HepG2 (cell line): Measurements from ENCODE around the gene SOST. TPM values are rescaled to one million over a fixed set of nuclear protein-coding genes. Genes with fewer than 3 reads are reported as not detected.

Experiments used
- CCDC6 ChIP-seq: sonication (generic); formaldehyde crosslinking; IDR thresholded peaks from 2 replicates; pipeline ENCODE4 v1.8.1; 2022; ENCODE audit warnings: mild to moderate bottlenecking, missing genetic modification reagents, moderate library complexity
- GATAD2A ChIP-seq: IDR thresholded peaks from 2 replicates; pipeline ENCODE4 v1.6.1; 2016
- HNF1A ChIP-seq, 2 experiments: sonication (generic) in 1 of 2; formaldehyde crosslinking in 1 of 2; IDR thresholded peaks; 2 replicates each; pipeline versions ENCODE4 v1.4.0 to v1.6.1; 2016 to 2020; ENCODE audit warnings: borderline replicate concordance in 1 of 2, low read depth in 1 of 2, mild to moderate bottlenecking in 1 of 2, missing genetic modification reagents in 1 of 2
- HOXA3 ChIP-seq: sonication (generic); formaldehyde crosslinking; IDR thresholded peaks from 2 replicates; pipeline ENCODE4 v1.5.0; 2020; ENCODE audit warnings: missing genetic modification reagents
- KAT2B ChIP-seq: fragments of 150-350 bp; IDR thresholded peaks from 2 replicates; pipeline ENCODE4 v1.6.1; 2014; ENCODE audit warnings: low read depth, low read length, borderline replicate concordance
- MED1 ChIP-seq: sonication (generic); formaldehyde crosslinking; IDR thresholded peaks from 2 replicates; pipeline ENCODE4 v1.4.0; 2020; ENCODE audit warnings: missing genetic modification reagents
- PCBP2 ChIP-seq: fragments of 200-400 bp; formaldehyde crosslinking; optimal IDR thresholded peaks from 2 replicates; pipeline ENCODE3; 2018; ENCODE audit warnings: low read length, low read depth; ENCODE audit not compliant: poor library complexity, severe bottlenecking
- POLR2A ChIP-seq, 2 experiments: IDR thresholded peaks; 2 replicates each; pipeline ENCODE4 v1.6.1; 2011; ENCODE audit warnings: low read depth in 2 of 2, low read length in 2 of 2, mild to moderate bottlenecking in 1 of 2, moderate library complexity in 1 of 2; ENCODE audit not compliant: insufficient read depth in 1 of 2
- RAD21 ChIP-seq: fragments of 450-650 bp; formaldehyde crosslinking; IDR thresholded peaks from 2 replicates; pipeline ENCODE4 v1.5.0; 2020; ENCODE audit warnings: mild to moderate bottlenecking
- SALL1 ChIP-seq: sonication (generic); formaldehyde crosslinking; IDR thresholded peaks from 2 replicates; pipeline ENCODE4 v1.8.0; 2022; ENCODE audit warnings: mild to moderate bottlenecking, missing genetic modification reagents
- SIN3A ChIP-seq: IDR thresholded peaks from 2 replicates; pipeline ENCODE4 v1.6.1; 2011; ENCODE audit warnings: low read depth, mild to moderate bottlenecking, control low read depth, low read length, borderline replicate concordance
- ZNF160 ChIP-seq: sonication (generic); formaldehyde crosslinking; IDR thresholded peaks from 2 replicates; pipeline ENCODE4 v1.8.0; 2022; ENCODE audit warnings: mild to moderate bottlenecking, inconsistent platforms, missing genetic modification reagents
- ZNF232 ChIP-seq: sonication (generic); formaldehyde crosslinking; IDR thresholded peaks from 2 replicates; pipeline ENCODE4 v1.4.0; 2020; ENCODE audit warnings: missing genetic modification reagents, borderline replicate concordance
- ZNF343 ChIP-seq: sonication (generic); formaldehyde crosslinking; IDR thresholded peaks from 2 replicates; pipeline ENCODE4 v1.4.0; 2020; ENCODE audit warnings: mild to moderate bottlenecking, missing genetic modification reagents
- ZNF543 ChIP-seq: sonication (generic); formaldehyde crosslinking; IDR thresholded peaks from 2 replicates; pipeline ENCODE4 v1.4.0; 2020; ENCODE audit warnings: mild to moderate bottlenecking, missing genetic modification reagents
- ZNF556 ChIP-seq: sonication (generic); formaldehyde crosslinking; IDR thresholded peaks from 2 replicates; pipeline ENCODE4 v1.4.0; 2020; ENCODE audit warnings: mild to moderate bottlenecking, missing genetic modification reagents, borderline replicate concordance
- ZNF598 ChIP-seq: sonication (generic); formaldehyde crosslinking; IDR thresholded peaks from 2 replicates; pipeline ENCODE4 v1.5.1; 2020; ENCODE audit warnings: mild to moderate bottlenecking, missing genetic modification reagents, borderline replicate concordance
- ZNF607 ChIP-seq: sonication (generic); formaldehyde crosslinking; IDR thresholded peaks from 2 replicates; pipeline ENCODE4 v1.5.1; 2020; ENCODE audit warnings: missing genetic modification reagents, mild to moderate bottlenecking, borderline replicate concordance
- ZNF782 ChIP-seq: sonication (generic); formaldehyde crosslinking; IDR thresholded peaks from 2 replicates; pipeline ENCODE4 v1.4.0; 2020; ENCODE audit warnings: missing genetic modification reagents, mild to moderate bottlenecking, borderline replicate concordance
- ZSCAN29 ChIP-seq: sonication (generic); formaldehyde crosslinking; conservative IDR thresholded peaks from 2 replicates; pipeline ENCODE4 v1.4.0; 2020; ENCODE audit warnings: mild to moderate bottlenecking, missing genetic modification reagents
- polyA plus RNA-seq, 8 experiments: library from polyadenylated mRNA; depleted of rRNA in 3 of 8; stranded (reverse) in 7 of 8; unstranded in 1 of 8; fragments of >200 nt; fragmentation: Illumina TruSeq in 4 of 8; extraction: Trizol in 4 of 8; gene quantifications; 2 replicates each; pipeline versions ENCODE4 v1.2.1 to v1.2.3, GENCODE V29; 2011 to 2016; ENCODE audit warnings: low read depth in 4 of 8, missing spikeins in 1 of 8, mixed read lengths in 1 of 8; ENCODE audit not compliant: insufficient read depth in 1 of 8
- total RNA-seq, 5 experiments: library from RNA; depleted of rRNA; stranded (reverse); fragments of >200 nt; fragmentation: Illumina TruSeq; extraction: Trizol; gene quantifications; 2 replicates each; pipeline ENCODE4 v1.2.3, GENCODE V29; 2016; ENCODE audit warnings: low read depth in 1 of 5
- TF ChIP-seq, protein P1 (sequence below): sonication (generic); formaldehyde crosslinking; IDR thresholded peaks from 2 replicates; pipeline ENCODE4 v1.5.0; 2020; ENCODE audit warnings: mild to moderate bottlenecking, missing genetic modification reagents, moderate library complexity
- TF ChIP-seq, protein P2 (sequence below): sonication (generic); IDR thresholded peaks from 2 replicates; pipeline ENCODE4 v1.6.1; 2016; ENCODE audit warnings: low read depth, borderline replicate concordance

The SOST gene
- total and polyA plus RNA-seq, 2 of the 13 experiments (the other 11 are each of a cell fraction or from before 2014, with no cell fraction given): not detected

GRCh38 chr17:43772877-43773648 lies 14.5 kb upstream of the SOST start (continued):
- TF ChIP-seq HNF1A (IDR thresholded peaks at IDR 0.05; ENCODE audit: low read depth) (0 out of 2 replicates have a peak, but pooled peaks have one; percentile 43), HNF1A (CRISPR knock-in tag; IDR thresholded peaks at IDR 0.05; ENCODE audit: borderline replicate concordance) (no peak), ZNF543 (CRISPR knock-in tag) (peak; percentile 45; the same call in 1 of the 2 replicates), CCDC6 (CRISPR knock-in tag) (peak; percentile 58; the same call in 1 of the 2 replicates), ZNF343 (CRISPR knock-in tag) (0 out of 2 replicates have a peak, but pooled peaks have one; percentile 31), PCBP2 (peak; percentile 17), ZNF782 (0 out of 2 replicates have a peak, but pooled peaks have one; percentile 56), KAT2B (no peak), ZNF607 (no peak), GATAD2A (0 out of 2 replicates have a peak, but pooled peaks have one; percentile 11), MED1 (CRISPR knock-in tag) (no peak), ZNF556 (peak; percentile 32; the same call in 1 of the 2 replicates), SALL1 (CRISPR knock-in tag) (no peak; the same call in 1 of the 2 replicates), POLR2A (IDR thresholded peaks at IDR 0.05; ENCODE audit: insufficient read depth in 1 of 2, low read depth in 2 of 2, low read length in 2 of 2) (no peak), ZNF160 (CRISPR knock-in tag) (0 out of 2 replicates have a peak, but pooled peaks have one; percentile 36), RAD21 (no peak), ZSCAN29 (CRISPR knock-in tag) (peak; percentile 78), ZNF232 (CRISPR knock-in tag) (no peak), ZNF598 (CRISPR knock-in tag) (no peak), SIN3A (no peak), HOXA3 (no peak)
- TF ChIP-seq, protein P1, sequence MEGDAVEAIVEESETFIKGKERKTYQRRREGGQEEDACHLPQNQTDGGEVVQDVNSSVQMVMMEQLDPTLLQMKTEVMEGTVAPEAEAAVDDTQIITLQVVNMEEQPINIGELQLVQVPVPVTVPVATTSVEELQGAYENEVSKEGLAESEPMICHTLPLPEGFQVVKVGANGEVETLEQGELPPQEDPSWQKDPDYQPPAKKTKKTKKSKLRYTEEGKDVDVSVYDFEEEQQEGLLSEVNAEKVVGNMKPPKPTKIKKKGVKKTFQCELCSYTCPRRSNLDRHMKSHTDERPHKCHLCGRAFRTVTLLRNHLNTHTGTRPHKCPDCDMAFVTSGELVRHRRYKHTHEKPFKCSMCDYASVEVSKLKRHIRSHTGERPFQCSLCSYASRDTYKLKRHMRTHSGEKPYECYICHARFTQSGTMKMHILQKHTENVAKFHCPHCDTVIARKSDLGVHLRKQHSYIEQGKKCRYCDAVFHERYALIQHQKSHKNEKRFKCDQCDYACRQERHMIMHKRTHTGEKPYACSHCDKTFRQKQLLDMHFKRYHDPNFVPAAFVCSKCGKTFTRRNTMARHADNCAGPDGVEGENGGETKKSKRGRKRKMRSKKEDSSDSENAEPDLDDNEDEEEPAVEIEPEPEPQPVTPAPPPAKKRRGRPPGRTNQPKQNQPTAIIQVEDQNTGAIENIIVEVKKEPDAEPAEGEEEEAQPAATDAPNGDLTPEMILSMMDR: no peak
- TF ChIP-seq, protein P2, sequence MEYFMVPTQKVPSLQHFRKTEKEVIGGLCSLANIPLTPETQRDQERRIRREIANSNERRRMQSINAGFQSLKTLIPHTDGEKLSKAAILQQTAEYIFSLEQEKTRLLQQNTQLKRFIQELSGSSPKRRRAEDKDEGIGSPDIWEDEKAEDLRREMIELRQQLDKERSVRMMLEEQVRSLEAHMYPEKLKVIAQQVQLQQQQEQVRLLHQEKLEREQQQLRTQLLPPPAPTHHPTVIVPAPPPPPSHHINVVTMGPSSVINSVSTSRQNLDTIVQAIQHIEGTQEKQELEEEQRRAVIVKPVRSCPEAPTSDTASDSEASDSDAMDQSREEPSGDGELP: peak; percentile 82
